ENCODE results near the gene MOB1A. TPM values are rescaled to one million over a fixed set of nuclear protein-coding genes. Genes with fewer than 3 reads are reported as not detected.
A peak's percentile ranks its signal among the peaks of the same experiment; 100 is the strongest.

The MOB1A gene
- total and polyA plus RNA-seq, 2 of the 13 experiments (the other 11 are each of a cell fraction or from before 2014, with no cell fraction given): 48.2 to 139 TPM

DNA sequence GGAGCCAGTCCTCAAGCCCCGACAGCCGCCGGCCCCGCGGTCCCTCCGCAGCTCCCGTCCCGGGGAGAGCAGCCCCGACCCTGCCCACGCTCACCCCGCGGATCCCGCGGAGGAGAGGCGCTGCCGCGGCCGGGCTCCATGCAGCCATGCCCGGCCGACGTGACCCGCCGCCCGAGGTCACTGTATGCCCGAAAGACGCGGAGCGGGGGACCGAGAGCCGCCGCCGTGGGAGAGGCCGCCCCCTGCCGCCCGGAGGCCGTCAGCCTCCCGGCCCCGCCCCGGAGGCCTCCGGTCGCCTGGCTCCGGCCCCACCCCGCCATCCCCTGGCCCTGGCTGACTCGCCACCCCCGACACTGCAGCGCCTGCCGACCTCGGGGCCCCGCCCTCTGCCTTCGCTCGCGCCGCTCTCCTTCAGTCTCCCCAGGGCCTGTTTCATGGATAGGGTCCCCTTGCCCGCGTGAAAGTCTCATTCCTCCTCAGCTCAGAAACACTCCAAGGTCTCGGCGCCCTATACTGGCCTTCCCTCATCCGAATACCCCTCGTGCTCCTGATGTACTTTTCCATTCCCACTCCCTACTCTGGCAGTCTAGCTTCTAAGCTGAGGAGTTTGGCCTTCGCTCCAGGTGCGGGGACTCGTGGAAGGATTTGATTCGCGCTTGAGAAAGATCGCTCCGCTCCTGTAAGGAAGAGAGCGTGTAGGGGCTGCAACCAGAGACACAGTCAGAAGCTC lies 30.8 kb downstream of the MOB1A start, which contains the start of gene BOLA3 (continued):
- TF ChIP-seq GMEB2 (CRISPR knock-in tag; IDR thresholded peaks at IDR 0.05; ENCODE audit: low read depth) (peak; percentile 87), ATF7 (IDR thresholded peaks at IDR 0.05) (no peak), ATF7 (CRISPR knock-in tag; IDR thresholded peaks at IDR 0.05) (no peak; the same call in 1 of the 2 replicates), EED (CRISPR knock-in tag; IDR thresholded peaks at IDR 0.05) (peak; percentile 75; the same call in 1 of the 2 replicates), ZNF570 (CRISPR knock-in tag; IDR thresholded peaks at IDR 0.05; ENCODE audit: borderline replicate concordance) (0 out of 2 replicates have a peak, but pooled peaks have one; percentile 46), ZNF740 (CRISPR knock-in tag; IDR thresholded peaks at IDR 0.05) (peak; percentile 69; the same call in 1 of the 2 replicates), ZNF232 (CRISPR knock-in tag; IDR thresholded peaks at IDR 0.05; ENCODE audit: borderline replicate concordance) (peak; percentile 86; the same call in 1 of the 2 replicates), CBX2 (IDR thresholded peaks at IDR 0.05; ENCODE audit: low read depth, low read length) (no peak), CBX2 (CRISPR knock-in tag; IDR thresholded peaks at IDR 0.05; ENCODE audit: low read depth) (no peak), FOXP1 (IDR thresholded peaks at IDR 0.05) (no peak), FOXP1 (CRISPR knock-in tag; IDR thresholded peaks at IDR 0.05) (no peak), ZNF12 (CRISPR knock-in tag; IDR thresholded peaks at IDR 0.05) (peak; percentile 58; the same call in 1 of the 2 replicates), CHCHD3 (CRISPR knock-in tag; IDR thresholded peaks at IDR 0.05) (0 out of 2 replicates have a peak, but pooled peaks have one; percentile 74), MYPOP (CRISPR knock-in tag; IDR thresholded peaks at IDR 0.05) (peak; percentile 68; the same call in 1 of the 2 replicates), PAF1 (CRISPR knock-in tag; IDR thresholded peaks at IDR 0.05) (no peak), FOXK2 (IDR thresholded peaks at IDR 0.05) (no peak), RAD21 (CRISPR knock-in tag; IDR thresholded peaks at IDR 0.05) (peak; percentile 82), MIER2 (CRISPR knock-in tag; IDR thresholded peaks at IDR 0.05) (no peak), SETDB1 (CRISPR knock-in tag; IDR thresholded peaks at IDR 0.05; ENCODE audit: borderline replicate concordance) (no peak), ZNF883 (CRISPR knock-in tag; IDR thresholded peaks at IDR 0.05; ENCODE audit: not compliant biosample characterization) (peak; percentile 76), HCFC1 (IDR thresholded peaks at IDR 0.05; ENCODE audit: low read depth, low read length) (peak; percentile 26; the same call in 1 of the 2 replicates), DDIT3 (CRISPR knock-in tag; IDR thresholded peaks at IDR 0.05) (no peak), XBP1 (CRISPR knock-in tag; IDR thresholded peaks at IDR 0.05) (no peak), HNRNPUL1 (IDR thresholded peaks at IDR 0.05; ENCODE audit: low read depth, low read length) (no peak), PLRG1 (conservative IDR thresholded peaks at IDR 0.05) (no peak), ZNF234 (CRISPR knock-in tag; conservative IDR thresholded peaks at IDR 0.05) (peak; percentile 87), THAP11 (CRISPR knock-in tag; IDR thresholded peaks at IDR 0.05) (peak; percentile 89), GABPA (IDR thresholded peaks at IDR 0.05; ENCODE audit: low read depth, low read length) (peak; percentile 41; the same call in 1 of the 2 replicates), GABPA (CRISPR knock-in tag; IDR thresholded peaks at IDR 0.05; ENCODE audit: low read depth) (peak; percentile 56; the same call in 1 of the 2 replicates), RELA (CRISPR knock-in tag; IDR thresholded peaks at IDR 0.05) (peak; percentile 85; the same call in 1 of the 2 replicates)
